ENCODE measurements around the gene SLC9A5.

DNA sequence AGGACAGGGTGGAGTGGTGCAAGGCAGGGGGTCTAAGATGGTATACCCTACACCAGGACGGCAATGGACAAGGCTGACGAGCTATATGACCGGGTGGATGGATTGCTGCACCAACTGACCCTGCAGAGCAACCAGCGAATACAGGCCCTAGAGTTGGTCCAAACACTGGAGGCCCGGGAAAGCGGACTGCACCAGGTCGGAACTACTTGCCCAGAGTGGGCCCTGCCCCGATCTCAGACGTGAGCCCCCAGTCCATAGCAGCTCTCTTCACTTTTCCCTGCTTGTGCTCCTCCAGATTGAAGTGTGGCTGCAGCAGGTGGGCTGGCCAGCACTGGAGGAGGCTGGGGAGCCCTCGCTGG, 33.6 kb downstream of the SLC9A5 start:
- TF ChIP-seq TP53 (CRISPR knock-in tag; IDR thresholded peaks at IDR 0.05) (no peak), CEBPB (IDR thresholded peaks at IDR 0.05) (no peak), FOSL2 (IDR thresholded peaks at IDR 0.05) (no peak), FOSL2 (CRISPR knock-in tag; IDR thresholded peaks at IDR 0.05) (no peak), CHD2 (IDR thresholded peaks at IDR 0.05; ENCODE audit: low read length, partially characterized antibody) (no peak), EHF (CRISPR knock-in tag; IDR thresholded peaks at IDR 0.05) (no peak), JUN (IDR thresholded peaks at IDR 0.05) (no peak), NR3C1 (IDR thresholded peaks at IDR 0.05) (no peak)
- TF ChIP-seq, protein P1, sequence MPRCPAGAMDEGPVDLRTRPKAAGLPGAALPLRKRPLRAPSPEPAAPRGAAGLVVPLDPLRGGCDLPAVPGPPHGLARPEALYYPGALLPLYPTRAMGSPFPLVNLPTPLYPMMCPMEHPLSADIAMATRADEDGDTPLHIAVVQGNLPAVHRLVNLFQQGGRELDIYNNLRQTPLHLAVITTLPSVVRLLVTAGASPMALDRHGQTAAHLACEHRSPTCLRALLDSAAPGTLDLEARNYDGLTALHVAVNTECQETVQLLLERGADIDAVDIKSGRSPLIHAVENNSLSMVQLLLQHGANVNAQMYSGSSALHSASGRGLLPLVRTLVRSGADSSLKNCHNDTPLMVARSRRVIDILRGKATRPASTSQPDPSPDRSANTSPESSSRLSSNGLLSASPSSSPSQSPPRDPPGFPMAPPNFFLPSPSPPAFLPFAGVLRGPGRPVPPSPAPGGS (IDR thresholded peaks at IDR 0.05) = no peak
- TF ChIP-seq, protein P2, sequence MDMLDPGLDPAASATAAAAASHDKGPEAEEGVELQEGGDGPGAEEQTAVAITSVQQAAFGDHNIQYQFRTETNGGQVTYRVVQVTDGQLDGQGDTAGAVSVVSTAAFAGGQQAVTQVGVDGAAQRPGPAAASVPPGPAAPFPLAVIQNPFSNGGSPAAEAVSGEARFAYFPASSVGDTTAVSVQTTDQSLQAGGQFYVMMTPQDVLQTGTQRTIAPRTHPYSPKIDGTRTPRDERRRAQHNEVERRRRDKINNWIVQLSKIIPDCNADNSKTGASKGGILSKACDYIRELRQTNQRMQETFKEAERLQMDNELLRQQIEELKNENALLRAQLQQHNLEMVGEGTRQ (IDR thresholded peaks at IDR 0.05) = no peak
- TF ChIP-seq, protein P3, sequence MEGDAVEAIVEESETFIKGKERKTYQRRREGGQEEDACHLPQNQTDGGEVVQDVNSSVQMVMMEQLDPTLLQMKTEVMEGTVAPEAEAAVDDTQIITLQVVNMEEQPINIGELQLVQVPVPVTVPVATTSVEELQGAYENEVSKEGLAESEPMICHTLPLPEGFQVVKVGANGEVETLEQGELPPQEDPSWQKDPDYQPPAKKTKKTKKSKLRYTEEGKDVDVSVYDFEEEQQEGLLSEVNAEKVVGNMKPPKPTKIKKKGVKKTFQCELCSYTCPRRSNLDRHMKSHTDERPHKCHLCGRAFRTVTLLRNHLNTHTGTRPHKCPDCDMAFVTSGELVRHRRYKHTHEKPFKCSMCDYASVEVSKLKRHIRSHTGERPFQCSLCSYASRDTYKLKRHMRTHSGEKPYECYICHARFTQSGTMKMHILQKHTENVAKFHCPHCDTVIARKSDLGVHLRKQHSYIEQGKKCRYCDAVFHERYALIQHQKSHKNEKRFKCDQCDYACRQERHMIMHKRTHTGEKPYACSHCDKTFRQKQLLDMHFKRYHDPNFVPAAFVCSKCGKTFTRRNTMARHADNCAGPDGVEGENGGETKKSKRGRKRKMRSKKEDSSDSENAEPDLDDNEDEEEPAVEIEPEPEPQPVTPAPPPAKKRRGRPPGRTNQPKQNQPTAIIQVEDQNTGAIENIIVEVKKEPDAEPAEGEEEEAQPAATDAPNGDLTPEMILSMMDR (IDR thresholded peaks at IDR 0.05) = no peak
